ENCODE results near the gene NT5DC4. TPM values are rescaled to one million over a fixed set of nuclear protein-coding genes. Genes with fewer than 3 reads are reported as not detected.

The NT5DC4 gene
- total RNA-seq, 1 donor from 2014 or later, result 0.53 TPM

DNA sequence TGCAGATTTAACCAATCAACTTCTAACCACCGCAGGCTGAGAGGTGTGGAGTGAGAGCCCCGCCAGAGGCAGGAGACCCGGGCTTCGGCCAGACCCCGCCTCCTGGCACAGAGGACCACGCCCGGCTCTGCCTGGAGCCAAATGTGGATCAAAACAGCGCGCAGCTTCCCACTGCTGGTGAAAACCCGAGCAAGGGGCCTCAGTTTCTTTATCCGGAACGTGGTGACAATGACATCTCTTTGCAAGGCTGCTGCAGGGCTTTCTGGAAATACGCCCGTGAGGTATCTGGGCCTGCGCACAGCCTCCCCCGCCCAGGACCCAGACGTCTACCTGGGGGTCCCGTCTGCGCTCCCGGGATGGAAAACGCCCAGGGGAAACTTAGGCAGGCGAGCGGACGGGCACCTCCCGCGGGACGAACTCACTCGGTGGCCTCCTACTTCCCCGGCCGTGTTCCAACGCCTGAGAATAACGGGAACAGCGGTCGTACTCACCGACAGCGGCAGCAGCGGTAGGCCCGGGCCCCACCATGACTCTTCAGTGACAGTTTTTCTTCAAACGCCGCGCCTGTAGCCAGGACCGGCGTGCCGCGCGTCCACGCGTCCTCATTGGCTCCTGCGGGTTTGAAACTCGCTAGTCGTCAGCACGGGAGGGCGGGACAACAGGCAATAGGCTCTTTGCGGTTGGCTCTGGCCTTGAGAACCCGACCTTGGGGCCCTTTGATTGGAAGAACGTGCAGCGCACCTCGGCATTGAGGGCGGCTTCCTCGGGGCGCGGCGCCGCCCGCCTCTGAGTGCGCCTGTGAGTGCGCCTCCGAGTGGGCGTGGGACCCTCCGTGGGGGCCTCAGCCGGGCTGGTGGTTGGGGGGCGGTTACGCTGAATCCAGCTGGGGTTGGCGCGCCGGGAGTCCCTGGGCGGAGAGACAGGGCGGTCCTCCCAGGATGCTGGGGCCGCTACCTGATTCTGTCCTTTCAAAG is 43.5 kb downstream of the NT5DC4 start, which contains the start of gene CKAP2L:
CKAP2L (minus strand) TSS at position 539 of the 974 bp plus-strand sequence; CDS start at position 528, 11 bp downstream.
- ATAC-seq, result peak; percentile 100
- Histone ChIP-seq H3K27ac (peak within 1 kb of the TSS; percentile 69), H3K4me3 (peak within 1 kb of the TSS; percentile 85), H3K4me1 (peaks cover 18% of the 10 kb centered on the region), H3K36me3 (no peaks in the 10 kb centered on the region), H3K9me3 (no peaks in the 10 kb centered on the region), H3K27me3 (ENCODE audit: low read depth) (no peaks in the 10 kb centered on the region)
- intact Hi-C loops (cut with DNase I), result no loop called here
- peak; percentile 98 for DNase-seq
- TF ChIP-seq, protein P1, sequence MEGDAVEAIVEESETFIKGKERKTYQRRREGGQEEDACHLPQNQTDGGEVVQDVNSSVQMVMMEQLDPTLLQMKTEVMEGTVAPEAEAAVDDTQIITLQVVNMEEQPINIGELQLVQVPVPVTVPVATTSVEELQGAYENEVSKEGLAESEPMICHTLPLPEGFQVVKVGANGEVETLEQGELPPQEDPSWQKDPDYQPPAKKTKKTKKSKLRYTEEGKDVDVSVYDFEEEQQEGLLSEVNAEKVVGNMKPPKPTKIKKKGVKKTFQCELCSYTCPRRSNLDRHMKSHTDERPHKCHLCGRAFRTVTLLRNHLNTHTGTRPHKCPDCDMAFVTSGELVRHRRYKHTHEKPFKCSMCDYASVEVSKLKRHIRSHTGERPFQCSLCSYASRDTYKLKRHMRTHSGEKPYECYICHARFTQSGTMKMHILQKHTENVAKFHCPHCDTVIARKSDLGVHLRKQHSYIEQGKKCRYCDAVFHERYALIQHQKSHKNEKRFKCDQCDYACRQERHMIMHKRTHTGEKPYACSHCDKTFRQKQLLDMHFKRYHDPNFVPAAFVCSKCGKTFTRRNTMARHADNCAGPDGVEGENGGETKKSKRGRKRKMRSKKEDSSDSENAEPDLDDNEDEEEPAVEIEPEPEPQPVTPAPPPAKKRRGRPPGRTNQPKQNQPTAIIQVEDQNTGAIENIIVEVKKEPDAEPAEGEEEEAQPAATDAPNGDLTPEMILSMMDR (IDR thresholded peaks at IDR 0.05), result no peak

DNA sequence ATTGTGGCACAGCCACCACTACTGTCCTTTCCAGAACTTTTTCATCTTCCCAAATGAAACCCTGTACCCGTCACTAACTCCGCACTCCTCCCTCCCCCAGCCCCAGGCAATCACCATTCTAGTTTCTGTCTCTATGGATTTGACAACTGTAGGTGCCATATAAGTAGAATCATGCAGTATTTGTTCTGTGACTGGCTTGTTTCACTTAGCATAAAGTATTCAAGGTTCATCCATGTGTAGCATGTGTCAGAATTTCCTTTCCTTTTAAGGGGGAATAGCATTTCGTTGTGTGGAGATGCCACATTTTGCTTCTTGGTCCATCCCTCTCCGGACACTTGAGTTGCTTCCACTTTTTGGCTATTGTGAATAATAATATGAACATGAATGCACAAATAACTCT is 44.4 kb downstream of the NT5DC4 start:
- Histone ChIP-seq H3K9me3 (no peaks in the 10 kb centered on the region), H3K27ac (no peak overlapping the region), H3K4me1 (peaks cover 18% of the 10 kb centered on the region), H3K4me3 (peak overlapping the region; percentile 85), H3K36me3 (no peaks in the 10 kb centered on the region), H3K27me3 (ENCODE audit: low read depth) (no peaks in the 10 kb centered on the region)
- TF ChIP-seq, protein P1 (IDR thresholded peaks at IDR 0.05), result no peak
- DNase-seq (no peak), ATAC-seq (no peak)
- intact Hi-C loops (cut with DNase I), result no loop called here

DNA sequence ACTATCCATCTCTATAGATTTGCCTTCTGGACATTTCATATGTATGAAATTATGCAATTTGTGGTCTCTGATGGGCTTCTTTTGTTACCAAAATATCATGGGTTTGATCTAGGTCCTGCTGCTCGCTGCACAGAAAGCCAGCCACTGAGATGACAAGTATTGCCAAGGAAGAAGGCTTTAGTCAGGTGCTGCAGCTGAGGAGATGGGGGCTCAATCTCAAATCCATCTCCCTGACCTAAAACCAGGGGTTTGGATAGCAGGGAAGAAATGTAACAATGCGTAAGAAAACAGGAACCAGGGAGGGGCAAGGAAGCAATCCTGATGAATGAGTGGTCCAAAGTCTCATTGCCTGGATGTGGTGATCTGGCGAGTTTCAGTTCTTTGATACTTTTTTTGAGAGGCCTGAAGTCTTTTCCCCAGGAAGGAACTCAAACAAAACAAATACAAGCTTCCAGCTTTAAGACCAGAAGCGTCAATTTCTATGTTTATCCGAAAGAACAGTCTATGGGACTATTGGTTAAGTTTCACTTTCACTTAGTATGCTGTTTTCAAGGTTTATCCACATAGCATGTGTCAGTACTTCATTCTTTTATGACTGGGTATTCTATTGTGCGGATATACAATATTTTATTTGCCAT is 47.0 kb downstream of the NT5DC4 start:
- H3K36me3 ChIP-seq, result no peaks in the 10 kb centered on the region
- H3K9me3 ChIP-seq, result no peaks in the 10 kb centered on the region
- H3K27ac ChIP-seq, result no peak overlapping the region
- intact Hi-C loops (cut with DNase I), result no loop called here
- ATAC-seq, result no peak
- no peaks in the 10 kb centered on the region for H3K27me3 ChIP-seq (ENCODE audit: low read depth)
- H3K4me1 ChIP-seq, result peaks cover 18% of the 10 kb centered on the region
- TF ChIP-seq, protein P1 (IDR thresholded peaks at IDR 0.05), result no peak
- H3K4me3 ChIP-seq, result peak overlapping the region; percentile 34
- no peak for DNase-seq

DNA sequence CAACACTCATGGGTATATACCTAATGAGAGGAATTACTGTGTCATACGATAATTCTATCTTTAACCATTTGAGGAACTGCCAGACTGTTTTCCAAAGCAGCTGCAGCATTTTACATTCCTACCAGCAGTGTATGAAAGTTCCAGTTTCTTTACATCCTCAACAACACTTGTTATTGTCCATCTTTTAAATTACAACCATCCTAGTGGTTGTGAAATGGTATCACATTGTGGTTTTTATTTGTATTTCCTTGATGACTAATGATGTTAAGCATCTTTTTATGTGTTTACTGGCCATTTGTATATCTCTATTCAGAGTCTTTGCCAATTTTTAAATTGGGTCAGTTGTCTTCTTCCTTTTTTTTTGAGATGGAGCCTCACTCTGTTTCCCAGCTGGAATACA is 47.6 kb downstream of the NT5DC4 start:
- intact Hi-C loops (cut with DNase I), result no loop called here
- Histone ChIP-seq H3K27me3 (ENCODE audit: low read depth) (no peaks in the 10 kb centered on the region), H3K27ac (no peak overlapping the region), H3K4me3 (peak overlapping the region; percentile 34), H3K4me1 (peaks cover 18% of the 10 kb centered on the region), H3K9me3 (no peaks in the 10 kb centered on the region), H3K36me3 (no peaks in the 10 kb centered on the region)
- DNase-seq (no peak), ATAC-seq (no peak)
- TF ChIP-seq, protein P1 (IDR thresholded peaks at IDR 0.05), result no peak

DNA sequence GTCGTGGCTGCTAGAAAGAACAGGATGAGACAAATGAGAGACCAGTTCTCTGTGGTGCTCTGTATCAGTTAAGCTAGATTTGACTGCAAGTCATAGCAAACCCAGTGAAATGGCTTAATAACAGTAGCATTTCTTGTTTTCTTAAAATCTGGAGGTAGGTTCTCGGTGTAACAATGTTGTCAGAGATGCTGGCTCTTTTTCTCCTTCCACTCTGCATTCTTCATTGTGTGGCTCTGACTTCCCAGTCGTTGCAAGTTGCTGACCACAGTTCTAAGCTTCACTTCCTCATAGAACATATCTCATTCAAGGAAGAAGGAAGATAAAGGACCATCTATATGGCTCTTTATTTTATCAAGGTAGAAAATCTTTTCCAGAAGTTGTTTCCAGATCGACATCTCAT is 51.5 kb downstream of the NT5DC4 start:
- DNase-seq (no peak), ATAC-seq (no peak)
- Histone ChIP-seq H3K36me3 (no peaks in the 10 kb centered on the region), H3K9me3 (no peaks in the 10 kb centered on the region), H3K4me3 (no peak overlapping the region), H3K27me3 (ENCODE audit: low read depth) (no peaks in the 10 kb centered on the region), H3K27ac (no peak overlapping the region), H3K4me1 (peaks cover 6% of the 10 kb centered on the region)
- TF ChIP-seq, protein P1 (IDR thresholded peaks at IDR 0.05), result no peak
- intact Hi-C loops (cut with DNase I), result no loop called here
